NT2/D1 (cell line): Measurements from ENCODE around the gene ARHGAP8.

Experiments
- DNase-seq: peaks from one replicate; pipeline ENCODE4 v3.0.0-alpha.2; 2011; ENCODE audit warnings: low read depth, low spot score
- H3K27me3 ChIP-seq: 2 replicates; pipeline ENCODE4 v1.6.0; 2011; ENCODE audit warnings: mild to moderate bottlenecking; ENCODE audit not compliant: insufficient read length, insufficient read depth
- H3K36me3 ChIP-seq: 2 replicates; pipeline ENCODE4 v1.6.1; 2011; ENCODE audit warnings: mild to moderate bottlenecking, low read length, mixed read lengths; ENCODE audit not compliant: insufficient read depth, insufficient read length
- H3K4me1 ChIP-seq: 2 replicates; pipeline ENCODE4 v1.5.1; 2011; ENCODE audit not compliant: insufficient read depth, insufficient read length
- H3K4me3 ChIP-seq: 2 replicates; pipeline ENCODE4 v1.5.1; 2011; ENCODE audit warnings: low read depth; ENCODE audit not compliant: insufficient read length
- H3K9ac ChIP-seq: 2 replicates; pipeline ENCODE4 v1.6.0; 2011; ENCODE audit warnings: low read depth; ENCODE audit not compliant: insufficient read length
- H3K9me3 ChIP-seq: 2 replicates; pipeline ENCODE4 v1.5.1; 2011; ENCODE audit warnings: mild to moderate bottlenecking, low read length; ENCODE audit not compliant: insufficient read depth
- SUZ12 ChIP-seq: IDR thresholded peaks from 2 replicates; pipeline ENCODE4 v1.6.1; 2011; ENCODE audit not compliant: insufficient read length, insufficient read depth; ENCODE audit errors: extremely low read depth
- YY1 ChIP-seq: IDR thresholded peaks from 2 replicates; pipeline ENCODE4 v1.6.1; 2011; ENCODE audit not compliant: insufficient read length, insufficient read depth
- ZNF274 ChIP-seq: IDR thresholded peaks from 2 replicates; pipeline ENCODE4 v1.6.1; 2011; ENCODE audit warnings: mild to moderate bottlenecking, low read depth, low read length

ARHGAP8 gene

GRCh38 chr22:44709881-44710392 is 42.4 kb upstream of the ARHGAP8 start:
- H3K27me3 ChIP-seq = no peaks in the 10 kb centered on the region
- H3K9me3 ChIP-seq = no peaks in the 10 kb centered on the region
- no peak overlapping the region for H3K4me3 ChIP-seq
- H3K4me1 ChIP-seq = peaks cover 8% of the 10 kb centered on the region
- TF ChIP-seq ZNF274 = no peak
- H3K9ac ChIP-seq = no peak overlapping the region
- no peak for DNase-seq
- peaks cover 30% of the 10 kb centered on the region for H3K36me3 ChIP-seq

- H3K36me3 ChIP-seq = peaks cover 34% of the 10 kb centered on the region
- TF ChIP-seq ZNF274 (no peak), YY1 (no peak), SUZ12 (no peak)
- no peak for DNase-seq
- H3K27me3 ChIP-seq = no peaks in the 10 kb centered on the region
- peaks cover 8% of the 10 kb centered on the region for H3K4me1 ChIP-seq
- no peaks in the 10 kb centered on the region for H3K9me3 ChIP-seq
- H3K9ac ChIP-seq = no peak overlapping the region
- no peak overlapping the region for H3K4me3 ChIP-seq
These were observed 41.7 kb upstream of the ARHGAP8 start for GRCh38 chr22:44710474-44711240.

- Histone ChIP-seq H3K9ac (no peak overlapping the region), H3K4me3 (no peak overlapping the region), H3K36me3 (peaks cover 39% of the 10 kb centered on the region)
These were observed 41.2 kb upstream of the ARHGAP8 start for GRCh38 chr22:44711241-44711560.

GRCh38 chr22:44711690-44712555 is 40.5 kb upstream of the ARHGAP8 start:
- Histone ChIP-seq H3K4me1 (peaks cover 8% of the 10 kb centered on the region), H3K4me3 (no peak overlapping the region), H3K9me3 (no peaks in the 10 kb centered on the region), H3K36me3 (peaks cover 44% of the 10 kb centered on the region), H3K9ac (no peak overlapping the region), H3K27me3 (no peaks in the 10 kb centered on the region)
- DNase-seq = no peak
- TF ChIP-seq YY1 (no peak), SUZ12 (no peak), ZNF274 (no peak)

More at GRCh38 chr22:44711241-44711560, 41.2 kb upstream of the ARHGAP8 start:
- no peak for TF ChIP-seq ZNF274
- no peak for TF ChIP-seq YY1
- no peak for TF ChIP-seq SUZ12
- H3K27me3 ChIP-seq = no peaks in the 10 kb centered on the region
- peaks cover 8% of the 10 kb centered on the region for H3K4me1 ChIP-seq
- H3K9me3 ChIP-seq = no peaks in the 10 kb centered on the region
- no peak for DNase-seq

- H3K4me3 ChIP-seq = no peak overlapping the region
- DNase-seq = no peak
- TF ChIP-seq SUZ12 (no peak), YY1 (no peak), ZNF274 (no peak)
These were observed 39.4 kb upstream of the ARHGAP8 start for GRCh38 chr22:44712962-44713361.

GRCh38 chr22:44714703-44715350 is 37.5 kb upstream of the ARHGAP8 start:
- TF ChIP-seq ZNF274 (no peak), SUZ12 (no peak), YY1 (no peak)
- Histone ChIP-seq H3K36me3 (peaks cover 41% of the 10 kb centered on the region), H3K4me3 (no peak overlapping the region), H3K4me1 (peaks cover 8% of the 10 kb centered on the region), H3K9ac (no peak overlapping the region), H3K9me3 (no peaks in the 10 kb centered on the region), H3K27me3 (no peaks in the 10 kb centered on the region)
- DNase-seq = no peak

More at GRCh38 chr22:44712962-44713361, 39.4 kb upstream of the ARHGAP8 start:
- Histone ChIP-seq H3K27me3 (no peaks in the 10 kb centered on the region), H3K4me1 (peaks cover 8% of the 10 kb centered on the region), H3K9me3 (no peaks in the 10 kb centered on the region), H3K36me3 (peaks cover 39% of the 10 kb centered on the region), H3K9ac (no peak overlapping the region)
